ENCODE data around the gene TYRO3.

- TF ChIP-seq ISL1 (CRISPR knock-in tag; IDR thresholded peaks at IDR 0.05) (no peak), ZFP30 (CRISPR knock-in tag; IDR thresholded peaks at IDR 0.05) (no peak), CSDC2 (CRISPR knock-in tag; IDR thresholded peaks at IDR 0.05) (no peak)
Measured at GRCh38 chr15:41511899-41512369, 47.1 kb upstream of the TYRO3 start.

All from SK-N-SH treated with all-trans-retinoic acid at 6 μM for 48 hours (cell line).